ENCODE results near the gene HINT2. TPM values are rescaled to one million over a fixed set of nuclear protein-coding genes. Genes with fewer than 3 reads are reported as not detected.

The HINT2 gene
- 17.5 and 18.5 TPM in 2 replicates for polyA plus RNA-seq (2011; rRNA removed)
- 2.6 and 7.0 TPM in 2 replicates for polyA minus RNA-seq (2011; rRNA and poly(A)+ RNA removed)

- ChIA-PET POLR2A (interaction anchor here (0.5 to 1.3 kb wide), 6 partner anchors 14 to 248 kb away, joined by 3 to 4 read pairs (median 4); partner anchors contain the start of genes FAM221B, HRCT1 and TMEM8B), CTCF (interaction anchor here (1.0 to 5.6 kb wide), 9 partner anchors 11 to 84 kb away, joined by 3 to 48 read pairs (median 5); no protein-coding TSS in a partner anchor)
- Histone ChIP-seq H3K9me3 (ENCODE audit: control insufficient read depth, insufficient read depth, low read length) (no peaks in the 10 kb centered on the region), H3K27ac (ENCODE audit: low read depth, low read length) (peak within 1 kb of the TSS; percentile 70), H3K4me3 (ENCODE audit: low read depth, low read length) (peak within 1 kb of the TSS; percentile 87), H3K27me3 (ENCODE audit: control insufficient read depth, insufficient read depth, low read length) (peaks cover 6% of the 10 kb centered on the region)
- DNase-seq (ENCODE audit: low read depth, low spot score): peak; percentile 97
- no peak for TF ChIP-seq CTCF (IDR thresholded peaks at IDR 0.05; ENCODE audit: low read depth, low read length)
Measured at GRCh38 chr9:35814841-35815543, at the start of gene HINT2. Gene HINT2, minus strand, starts transcription at chr9:35815042. Its CDS starts 63 bp downstream, at chr9:35814979.

- no peaks in the 10 kb centered on the region for H3K9me3 ChIP-seq (ENCODE audit: control insufficient read depth, insufficient read depth, low read length)
- CTCF ChIA-PET: interaction anchor here (1.8 to 1.9 kb wide), 2 partner anchors 19 to 73 kb away, joined by 6 to 7 read pairs; no protein-coding TSS in a partner anchor
- H3K4me3 ChIP-seq (ENCODE audit: low read depth, low read length): no peak overlapping the region
- no peak overlapping the region for H3K27ac ChIP-seq (ENCODE audit: low read depth, low read length)
- POLR2A ChIA-PET: no interaction called here
- no peak for DNase-seq (ENCODE audit: low read depth, low spot score)
- TF ChIP-seq CTCF (IDR thresholded peaks at IDR 0.05; ENCODE audit: low read depth, low read length): no peak
- peaks cover 22% of the 10 kb centered on the region for H3K27me3 ChIP-seq (ENCODE audit: control insufficient read depth, insufficient read depth, low read length)
Measured at GRCh38 chr9:35863583-35863982, 48.7 kb upstream of the HINT2 start.

- DNase-seq (ENCODE audit: low read depth, low spot score): no peak
- POLR2A ChIA-PET: no interaction called here
- Histone ChIP-seq H3K27me3 (ENCODE audit: control insufficient read depth, insufficient read depth, low read length) (peaks cover 22% of the 10 kb centered on the region), H3K27ac (ENCODE audit: low read depth, low read length) (no peak overlapping the region), H3K9me3 (ENCODE audit: control insufficient read depth, insufficient read depth, low read length) (no peaks in the 10 kb centered on the region), H3K4me3 (ENCODE audit: low read depth, low read length) (no peak overlapping the region)
- no peak for TF ChIP-seq CTCF (IDR thresholded peaks at IDR 0.05; ENCODE audit: low read depth, low read length)
- CTCF ChIA-PET: interaction anchor here (0.9 kb wide), 1 partner anchor 36 kb away, joined by 3 read pairs; no protein-coding TSS in a partner anchor
Measured at GRCh38 chr9:35862328-35862727, 47.5 kb upstream of the HINT2 start.

- no peak for DNase-seq (ENCODE audit: low read depth, low spot score)
- H3K4me3 ChIP-seq (ENCODE audit: low read depth, low read length): no peak overlapping the region
- peaks cover 22% of the 10 kb centered on the region for H3K27me3 ChIP-seq (ENCODE audit: control insufficient read depth, insufficient read depth, low read length)
- POLR2A ChIA-PET: no interaction called here
- no peak for TF ChIP-seq CTCF (IDR thresholded peaks at IDR 0.05; ENCODE audit: low read depth, low read length)
- H3K9me3 ChIP-seq (ENCODE audit: control insufficient read depth, insufficient read depth, low read length): no peaks in the 10 kb centered on the region
- CTCF ChIA-PET: interaction anchor here (1.4 kb wide), 1 partner anchor 35 kb away, joined by 4 read pairs; no protein-coding TSS in a partner anchor
- H3K27ac ChIP-seq (ENCODE audit: low read depth, low read length): no peak overlapping the region
Measured at GRCh38 chr9:35861161-35861897, 46.5 kb upstream of the HINT2 start.

- CTCF ChIA-PET: no interaction called here
- DNase-seq (ENCODE audit: low read depth, low spot score): no peak
- no peak for TF ChIP-seq CTCF (IDR thresholded peaks at IDR 0.05; ENCODE audit: low read depth, low read length)
- H3K27ac ChIP-seq (ENCODE audit: low read depth, low read length): no peak overlapping the region
- no peaks in the 10 kb centered on the region for H3K9me3 ChIP-seq (ENCODE audit: control insufficient read depth, insufficient read depth, low read length)
- no peak overlapping the region for H3K4me3 ChIP-seq (ENCODE audit: low read depth, low read length)
- peaks cover 25% of the 10 kb centered on the region for H3K27me3 ChIP-seq (ENCODE audit: control insufficient read depth, insufficient read depth, low read length)
- POLR2A ChIA-PET: no interaction called here
Measured at GRCh38 chr9:35859990-35860339, 45.1 kb upstream of the HINT2 start.
